Skeletal muscle cell (primary cell): ENCODE results near the gene CSTF1.

Source experiments
- DNase-seq: peaks from one replicate; pipeline ENCODE4 v3.0.0-alpha.2; 2010; ENCODE audit warnings: low read depth
- H3K4me3 ChIP-seq: 2 replicates; pipeline ENCODE4 v1.5.1; 2011; ENCODE audit warnings: low read depth, mild to moderate bottlenecking, control low read depth, low read length, moderate library complexity

The CSTF1 gene

DNA sequence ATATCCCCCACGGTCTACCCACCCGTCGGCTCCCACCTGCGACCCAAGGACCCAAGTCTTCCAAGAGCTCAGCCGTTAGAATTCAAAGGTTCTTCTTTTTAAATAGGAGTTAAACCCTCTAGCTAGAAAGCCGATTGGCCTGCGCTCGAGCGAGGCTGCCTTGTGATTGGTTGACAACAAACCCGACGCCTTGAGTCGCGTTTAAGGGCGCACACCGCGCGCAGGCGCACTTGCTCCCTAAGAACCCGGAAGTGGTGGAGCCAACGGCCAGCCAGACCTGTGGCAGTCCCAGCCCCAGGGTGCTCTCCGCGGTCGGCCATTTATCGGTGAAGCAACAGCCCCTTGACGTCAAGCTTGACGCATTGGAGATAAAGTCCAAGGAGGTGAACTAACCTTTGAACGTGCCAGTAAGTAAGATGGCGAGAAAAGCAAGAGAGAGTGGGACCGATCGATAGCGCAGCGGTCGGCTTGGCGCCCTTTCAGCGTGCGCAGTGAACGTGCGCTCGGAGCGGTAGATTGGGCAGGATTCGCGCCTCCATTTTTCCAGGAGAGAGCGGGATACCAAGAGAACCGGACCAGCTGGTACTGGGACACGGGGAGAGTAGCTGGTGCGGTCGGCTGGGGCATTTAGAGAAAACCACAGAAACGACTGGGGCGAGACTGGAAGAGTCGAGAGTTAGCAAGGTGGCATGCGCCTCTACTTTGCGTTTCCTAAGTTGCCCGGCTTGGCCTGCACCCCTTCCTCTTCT lies at the start of gene CSTF1, which contains the start of gene AURKA:
TSS of gene CSTF1 (plus strand) at position 514 of the 749 bp plus-strand sequence. CDS start 2,908 bp downstream, outside the sequence.
TSS of gene AURKA (minus strand) at position 84 of the 749 bp plus-strand sequence. CDS start 4,018 bp downstream, outside the sequence.
- H3K4me3 ChIP-seq = peak within 1 kb of the TSS; percentile 98

DNA sequence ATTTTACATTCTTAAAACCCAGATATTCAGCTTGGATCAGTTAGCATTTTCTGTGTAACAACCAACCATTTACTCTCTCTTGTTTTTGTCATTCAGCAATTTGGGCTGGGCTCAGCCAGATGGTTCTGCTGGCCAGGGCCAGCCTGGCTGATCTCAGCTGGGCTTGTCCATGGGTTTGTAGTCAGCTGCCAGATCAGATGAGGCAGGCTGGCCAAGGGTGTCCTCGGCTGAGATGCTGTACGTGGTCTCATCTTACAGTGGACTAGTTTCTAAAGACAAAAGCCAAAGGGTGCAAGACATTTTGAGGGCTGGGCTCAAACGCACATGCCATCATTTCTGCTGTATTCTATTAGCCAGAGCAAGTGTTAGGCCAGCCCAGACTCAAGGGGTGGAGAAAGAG lies 49.7 kb upstream of the CSTF1 start:
- DNase-seq = no peak
- H3K4me3 ChIP-seq = no peak overlapping the region

More for the DNA sequence above, at the start of gene CSTF1, which contains the start of gene AURKA:
- DNase-seq = peak; percentile 98

DNA sequence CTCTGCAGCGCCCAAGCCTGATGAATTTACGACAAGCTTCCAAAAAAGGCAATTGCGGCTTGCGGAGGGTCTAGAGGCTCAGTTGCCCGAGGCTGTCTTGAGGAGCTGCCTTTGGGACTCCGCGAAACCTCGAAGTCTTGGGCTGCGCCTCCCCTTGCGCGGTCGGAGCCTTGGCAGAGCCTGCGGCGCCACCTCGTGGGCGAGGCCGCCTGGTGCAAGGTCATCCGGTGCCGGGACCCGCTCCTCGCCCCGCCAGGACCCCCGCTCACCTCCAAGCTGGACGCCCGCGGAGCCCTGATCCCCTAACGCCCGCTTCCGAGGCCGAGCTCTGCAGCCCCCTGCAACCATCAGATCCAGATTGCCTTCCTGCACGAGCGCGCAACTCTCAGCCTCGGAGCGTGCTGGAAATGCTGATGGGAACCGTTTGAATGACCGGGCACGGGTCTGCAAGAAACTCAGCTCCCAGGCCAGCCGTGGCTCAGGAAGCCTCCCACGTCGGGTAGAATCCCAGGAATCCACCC lies 48.5 kb upstream of the CSTF1 start:
- peak overlapping the region; percentile 27 for H3K4me3 ChIP-seq

DNA sequence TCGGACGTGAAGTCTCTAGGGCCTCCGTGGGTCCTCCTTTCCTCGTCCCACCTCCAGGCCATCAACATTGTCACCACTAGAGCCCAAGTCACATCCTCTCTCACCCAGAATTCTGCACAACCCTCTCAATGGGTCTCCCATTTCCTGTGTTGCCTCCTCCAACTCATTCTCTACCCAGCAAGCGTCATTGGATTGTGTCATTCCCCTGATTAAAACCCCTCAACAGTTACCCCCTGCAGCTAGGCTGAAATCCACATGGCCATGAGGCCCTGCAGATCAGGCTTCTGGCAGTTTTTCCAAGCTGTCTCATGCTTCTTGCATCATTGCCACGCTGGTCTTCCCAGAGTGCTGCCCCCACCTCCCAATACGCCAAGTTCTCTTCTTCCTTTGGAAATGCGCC lies 46.5 kb upstream of the CSTF1 start:
- H3K4me3 ChIP-seq = no peak overlapping the region
- no peak for DNase-seq

More for the DNA sequence above, 48.5 kb upstream of the CSTF1 start:
- no peak for DNase-seq

DNA sequence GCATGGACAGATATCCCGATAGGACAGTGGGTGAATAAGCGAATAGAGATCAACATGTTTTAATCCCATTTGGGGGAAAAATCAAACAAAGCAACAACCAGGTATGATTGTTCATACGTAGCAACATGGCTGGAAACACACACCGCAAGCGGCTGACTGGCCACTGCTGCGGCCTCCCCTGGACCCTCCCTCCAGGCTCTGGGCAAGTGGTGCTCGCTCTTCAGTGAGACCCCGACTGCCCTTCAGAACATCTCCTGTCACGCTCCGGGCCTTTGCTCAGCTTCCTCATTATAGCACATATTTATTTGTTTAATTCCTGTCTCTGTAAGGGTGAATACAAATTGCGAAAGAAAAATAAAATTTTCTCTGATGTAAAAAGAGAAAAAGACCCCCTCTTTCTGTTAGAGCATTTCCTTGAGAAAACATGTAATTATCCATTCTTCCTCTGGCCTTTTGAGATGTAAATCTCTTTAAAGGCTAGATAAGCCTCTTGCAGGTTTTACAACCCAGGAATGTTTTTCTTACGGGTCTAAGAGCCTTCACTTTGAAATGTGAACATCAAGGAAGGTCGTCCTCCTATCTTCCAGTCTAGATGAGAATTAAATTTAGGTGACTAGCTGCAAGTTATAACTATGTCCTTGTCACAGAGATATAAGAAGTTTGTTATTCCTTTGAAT lies 44.7 kb upstream of the CSTF1 start:
- no peak for DNase-seq
- no peak overlapping the region for H3K4me3 ChIP-seq

GRCh38 chr20:56348305-56348693 lies 44.1 kb upstream of the CSTF1 start:
- no peak overlapping the region for H3K4me3 ChIP-seq
- no peak for DNase-seq

DNA sequence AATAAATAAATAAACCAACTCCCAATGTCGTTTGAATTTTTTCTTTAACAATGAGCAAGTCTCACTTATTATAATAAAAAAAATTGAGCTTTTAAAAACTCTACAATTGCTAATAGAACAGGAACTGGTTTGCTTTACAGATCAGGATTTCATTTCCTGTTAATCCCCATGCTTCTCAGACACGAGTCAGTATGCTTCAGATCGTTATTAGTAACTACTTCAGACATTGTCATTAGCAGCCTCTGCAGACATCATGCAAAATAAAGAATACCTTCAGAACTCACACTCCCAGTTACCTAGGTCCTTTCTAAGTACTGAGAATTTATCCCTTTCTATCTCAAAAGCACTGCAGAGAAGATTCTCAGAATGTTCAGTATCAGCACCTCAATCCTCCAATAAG lies 43.7 kb upstream of the CSTF1 start:
- H3K4me3 ChIP-seq = no peak overlapping the region
- DNase-seq = no peak

DNA sequence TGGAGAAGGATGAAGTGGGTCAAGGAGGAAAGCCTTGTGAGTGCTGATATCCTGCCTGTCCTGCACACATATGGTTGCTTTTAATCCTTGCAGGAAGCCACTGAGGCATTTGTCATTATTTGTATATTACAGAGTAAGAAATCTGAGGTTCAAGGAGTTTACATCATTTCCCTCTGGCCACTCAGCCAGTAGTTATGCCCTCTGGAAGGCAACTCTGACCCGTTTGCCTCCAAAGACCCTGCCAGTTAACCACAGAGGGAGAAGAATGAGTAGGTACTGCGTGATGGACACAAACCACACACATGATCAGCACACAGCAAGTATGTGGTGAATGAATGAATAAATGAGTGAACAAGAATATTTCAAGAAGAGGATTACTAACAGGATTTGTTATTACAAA lies 41.6 kb upstream of the CSTF1 start:
- DNase-seq = no peak
- no peak overlapping the region for H3K4me3 ChIP-seq

DNA sequence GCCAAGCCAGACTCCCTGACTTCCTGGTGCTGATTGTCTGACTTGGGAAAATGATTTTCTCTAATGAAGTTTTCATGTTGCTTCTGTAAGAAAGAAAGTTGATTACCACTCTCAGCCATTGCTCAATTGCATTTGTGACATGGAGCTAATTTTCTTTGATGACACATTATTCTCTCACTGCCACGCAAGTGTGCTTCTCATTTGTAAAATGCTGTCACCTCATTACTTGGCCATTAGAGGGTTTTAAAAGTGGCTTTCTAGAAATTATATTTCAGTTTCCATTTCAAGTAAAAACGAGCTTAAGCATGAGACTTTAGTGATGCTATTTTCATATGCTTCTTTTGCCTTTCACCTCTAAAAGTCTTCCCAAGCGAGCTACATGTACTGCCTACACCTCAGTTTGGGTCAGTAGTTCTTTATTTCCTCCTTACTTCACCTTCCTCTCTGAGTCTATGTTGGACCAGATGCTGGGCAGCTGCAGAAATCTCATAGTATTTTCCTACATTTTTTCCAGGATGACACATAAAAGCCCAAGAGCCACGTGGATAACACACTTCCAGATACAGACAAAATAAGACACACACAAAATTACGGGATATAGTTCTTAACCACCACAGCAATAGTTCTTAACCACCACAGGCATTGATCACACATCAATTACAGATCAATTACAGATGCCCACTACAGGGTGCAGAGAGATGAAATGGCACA lies 39.9 kb upstream of the CSTF1 start:
- no peak overlapping the region for H3K4me3 ChIP-seq
- DNase-seq = no peak

DNA sequence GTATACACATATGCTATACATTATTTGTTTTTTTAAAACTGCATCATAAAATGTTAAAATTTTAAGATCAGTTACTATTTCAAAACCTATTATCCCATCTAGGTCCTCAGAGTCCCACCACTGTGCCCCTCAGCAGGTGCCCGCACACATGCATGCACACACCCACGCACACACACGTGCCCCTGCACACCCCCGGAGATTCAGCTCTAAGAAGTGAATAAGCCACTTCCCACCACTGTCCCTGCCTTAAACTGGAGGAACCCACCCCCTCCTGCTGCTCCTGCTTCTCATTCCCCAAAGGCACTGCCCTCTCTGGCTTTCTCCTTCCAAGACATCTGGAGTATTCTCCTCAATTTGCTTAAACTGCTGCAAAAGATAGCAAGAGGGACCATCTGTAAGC lies 39.1 kb upstream of the CSTF1 start:
- H3K4me3 ChIP-seq = no peak overlapping the region
- DNase-seq = no peak

DNA sequence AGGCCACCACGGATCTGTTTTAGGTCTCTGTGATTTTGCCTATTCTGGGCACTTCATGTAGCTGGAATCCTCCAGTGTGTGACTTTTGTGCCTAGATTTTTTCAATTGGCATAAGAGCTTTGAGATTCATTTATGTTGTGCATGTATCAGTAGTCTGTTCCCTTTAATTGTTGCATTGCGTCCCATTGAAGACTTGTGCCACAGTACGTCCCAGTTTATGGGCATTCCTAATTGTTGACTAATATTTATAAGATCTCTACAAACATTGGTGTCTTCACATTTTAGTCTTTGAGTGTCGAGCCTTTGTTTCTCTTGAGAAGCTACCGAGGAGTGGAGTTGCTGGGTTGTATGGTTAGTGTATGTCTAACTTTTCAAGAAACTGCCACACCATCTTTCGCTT lies 34.4 kb upstream of the CSTF1 start:
- DNase-seq = no peak
- no peak overlapping the region for H3K4me3 ChIP-seq

DNA sequence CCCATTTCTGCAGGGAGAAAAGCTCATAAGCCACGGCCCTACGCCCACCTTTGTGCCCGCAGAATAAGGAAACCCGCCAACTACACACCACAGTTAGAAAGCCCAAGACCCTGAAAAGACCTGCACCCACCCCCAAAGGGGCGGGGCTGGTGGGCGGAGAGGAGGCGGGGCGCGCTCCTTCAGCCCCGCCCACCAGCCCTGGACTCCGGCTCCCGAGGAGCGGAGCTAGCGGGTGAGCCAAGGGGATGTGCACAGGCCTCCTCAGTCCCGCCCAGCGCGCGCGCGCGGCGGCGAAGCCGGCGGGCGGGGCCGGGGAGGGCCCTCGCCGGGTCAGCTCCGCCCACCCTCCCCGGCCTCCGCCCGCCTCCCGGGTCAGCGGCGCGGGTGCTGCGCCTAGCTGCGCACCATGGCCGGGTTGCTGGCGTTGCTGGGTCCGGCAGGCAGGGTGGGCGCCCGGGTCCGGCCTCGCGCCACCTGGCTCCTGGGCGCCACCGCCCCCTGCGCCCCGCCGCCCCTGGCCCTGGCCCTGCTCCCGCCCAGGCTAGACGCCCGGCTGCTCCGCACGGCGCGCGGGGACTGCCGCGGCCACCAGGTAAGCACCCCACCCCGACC lies 33.7 kb upstream of the CSTF1 start, which contains the start of gene FAM210B:
TSS of gene FAM210B (plus strand) at position 375 of the 612 bp plus-strand sequence. CDS start at position 407, 32 bp downstream.
- peak within 1 kb of the TSS; percentile 89 for H3K4me3 ChIP-seq
- DNase-seq = peak; percentile 70

DNA sequence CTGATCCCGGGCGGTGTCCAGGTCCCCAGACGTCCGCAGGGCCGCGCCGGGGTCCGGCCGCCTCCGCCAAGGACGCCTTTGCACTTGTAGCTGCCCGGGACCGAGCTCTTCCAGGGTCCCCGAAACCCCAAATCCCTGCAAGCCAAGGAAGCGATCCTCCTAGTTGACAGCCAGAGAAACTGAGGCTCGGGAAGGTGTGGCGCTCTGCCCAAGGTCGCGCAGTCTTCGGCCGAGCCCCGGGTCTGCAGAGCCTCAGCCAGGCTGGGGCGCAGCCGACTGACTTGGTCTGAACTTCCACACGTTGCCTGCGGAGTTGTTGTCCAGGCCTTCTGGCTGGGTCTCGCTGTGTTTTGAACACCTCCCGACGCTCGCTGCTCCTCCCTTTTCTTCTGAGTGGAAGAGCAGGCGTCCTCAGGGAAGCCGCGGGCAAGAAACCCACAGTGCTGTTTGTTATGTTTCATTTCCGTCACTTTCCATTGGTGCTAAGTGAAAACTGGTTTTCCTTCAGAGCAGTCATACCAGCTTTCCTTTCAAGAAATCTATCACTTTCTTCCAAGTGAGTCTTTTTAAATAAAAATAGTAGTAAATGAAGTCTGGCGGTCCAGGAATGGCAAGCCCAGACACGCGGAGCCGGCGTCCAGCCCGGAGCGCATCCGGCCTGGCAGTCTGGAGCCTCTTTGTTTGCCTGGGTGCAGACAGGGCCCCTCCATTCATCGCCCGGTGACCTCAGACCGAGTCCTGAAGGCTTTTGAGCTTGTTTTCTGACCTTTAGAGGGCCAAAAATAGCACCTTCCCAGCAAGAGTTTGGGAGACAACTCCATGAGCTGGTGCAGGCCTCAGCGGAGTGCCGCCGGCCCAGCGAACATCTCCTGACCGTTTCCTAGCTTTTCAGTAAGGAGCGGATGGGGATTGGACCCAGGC lies 33.0 kb upstream of the CSTF1 start:
- peak; percentile 36 for DNase-seq
- H3K4me3 ChIP-seq = peak overlapping the region; percentile 89

DNA sequence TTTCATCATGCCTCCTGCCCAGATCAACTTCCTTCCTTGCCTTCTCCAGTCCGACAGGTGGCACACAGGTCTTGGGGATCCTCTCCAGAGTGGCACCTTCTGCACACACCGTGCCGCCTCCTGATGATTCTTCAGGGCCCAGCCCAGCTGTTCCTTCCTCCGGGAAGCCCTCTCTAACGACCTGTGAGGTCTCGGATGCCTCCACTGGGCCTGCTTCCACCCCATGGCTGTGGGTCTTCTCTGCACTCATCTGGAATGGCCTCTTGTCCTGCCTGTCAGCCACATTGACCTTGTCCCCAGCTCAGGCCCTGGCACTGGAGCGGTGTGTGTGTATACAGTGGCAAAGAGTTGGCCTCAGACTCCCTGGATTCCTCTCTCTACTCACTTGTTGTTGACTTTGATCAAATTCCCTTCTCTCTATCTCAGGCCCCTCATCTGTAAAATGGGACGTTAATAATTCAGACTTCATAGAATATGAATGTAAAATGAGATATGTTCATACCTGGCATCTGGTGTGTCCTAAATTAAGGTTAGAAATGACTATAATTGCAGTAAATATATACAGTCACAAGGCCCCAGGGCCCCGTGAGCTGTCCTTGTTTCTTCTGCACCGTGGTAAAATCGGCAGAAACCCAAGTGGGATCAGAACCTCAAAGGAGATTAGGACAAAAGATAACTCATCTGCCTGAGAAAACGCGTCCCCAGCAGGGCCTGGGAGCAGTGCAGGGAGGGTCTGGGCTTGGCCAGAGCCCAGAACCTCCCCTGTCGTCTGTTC lies 32.1 kb upstream of the CSTF1 start:
- DNase-seq = no peak
- H3K4me3 ChIP-seq = peak overlapping the region; percentile 89

- DNase-seq = no peak
- no peak overlapping the region for H3K4me3 ChIP-seq
Observed at GRCh38 chr20:56360908-56361205, 31.6 kb upstream of the CSTF1 start.

DNA sequence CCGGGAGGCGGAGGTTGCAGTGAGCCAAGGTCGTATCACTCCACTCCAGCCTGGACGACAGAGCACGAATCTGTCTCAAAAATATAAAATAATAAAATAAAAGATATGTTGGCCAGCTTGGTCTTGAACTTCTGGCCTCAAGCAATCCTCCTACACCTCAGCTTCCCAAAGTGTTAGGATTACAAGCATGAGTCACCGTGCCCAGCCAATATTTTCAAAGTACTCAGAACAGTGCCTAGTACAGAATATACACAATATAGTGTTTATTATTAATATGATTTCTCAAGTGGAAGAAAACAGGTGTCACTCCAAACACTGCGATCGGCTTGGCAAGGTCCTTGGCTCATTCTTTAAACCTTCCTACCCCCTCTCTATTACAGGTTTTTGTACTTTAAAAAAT lies 30.5 kb upstream of the CSTF1 start:
- H3K4me3 ChIP-seq = no peak overlapping the region
- DNase-seq = no peak

DNA sequence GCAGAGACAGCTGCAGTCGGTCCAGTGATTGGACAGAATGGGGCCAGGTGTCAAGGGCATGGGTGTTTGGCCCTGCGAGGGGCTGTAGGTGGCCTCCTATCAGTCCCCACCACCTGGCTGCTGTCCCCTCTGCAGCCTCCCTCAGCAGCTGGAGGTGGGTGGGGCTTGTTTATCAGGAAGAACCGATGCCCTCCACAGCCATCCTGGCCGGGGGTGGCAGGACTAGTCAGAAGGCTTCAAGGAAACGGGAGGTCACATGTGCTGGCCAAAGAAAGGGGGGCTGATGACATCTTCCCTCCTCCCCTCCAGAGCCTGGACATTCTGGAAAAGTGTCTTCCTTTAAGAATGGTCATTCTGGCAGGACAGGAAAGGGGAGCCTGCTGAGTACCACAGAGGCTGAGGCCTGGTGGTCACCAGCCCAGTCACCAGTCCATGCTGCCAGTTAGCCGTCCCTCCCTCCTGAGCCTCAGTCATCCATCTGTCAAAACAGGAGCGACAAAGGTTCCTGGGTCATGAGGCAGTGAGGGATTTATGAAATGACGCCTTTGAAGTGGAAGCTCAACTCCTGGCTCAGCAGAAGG lies 29.5 kb upstream of the CSTF1 start:
- H3K4me3 ChIP-seq = no peak overlapping the region
- no peak for DNase-seq

DNA sequence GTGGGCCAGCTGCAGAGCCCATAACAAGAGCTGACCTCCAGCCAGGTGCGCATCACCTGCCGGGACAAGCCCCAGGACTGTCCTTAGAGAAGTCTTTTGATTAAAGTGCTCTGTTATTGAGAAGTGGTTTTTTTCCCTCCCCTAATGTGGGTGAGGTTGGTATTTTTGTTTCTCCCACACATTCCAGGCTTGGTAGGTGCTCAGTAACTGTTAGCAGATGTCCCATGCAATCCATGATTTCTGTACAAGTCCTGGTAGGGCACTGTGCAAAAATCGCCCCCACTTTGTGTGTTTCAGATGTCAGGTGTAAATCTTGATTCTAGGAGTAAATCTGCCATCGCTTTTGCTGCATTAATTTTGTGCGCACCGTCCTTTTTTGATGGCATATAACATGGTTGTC lies 29.0 kb upstream of the CSTF1 start:
- no peak for DNase-seq
- no peak overlapping the region for H3K4me3 ChIP-seq
